Measurements from ENCODE around the gene PRKCA. TPM values are rescaled to one million over a fixed set of nuclear protein-coding genes. Genes with fewer than 3 reads are reported as not detected.
"Not testable (repeated sequence)": the region's sequence is repeated elsewhere in the genome, so short reads cannot be mapped to it uniquely, and the experiment has no call there.

Gene PRKCA
- total and polyA plus RNA-seq, 2 of the 13 experiments (the other 11 are each of a cell fraction or from before 2014, with no cell fraction given), result 18.5 to 21.5 TPM

GRCh38 chr17:66722341-66722740 is 419.9 kb downstream of the PRKCA start:
- H3K4me1 ChIP-seq (ENCODE audit: insufficient read depth, low read length), result no peaks in the 10 kb centered on the region
- 96% methylated on average over 2 of the region's 2 CpGs for WGBS (ENCODE audit: low lambda C conversion rate)
- no peak overlapping the region for H2AFZ ChIP-seq (ENCODE audit: low read length)
- FAIRE-seq (no peak), DNase-seq (ENCODE audit: low spot score) (no peak), ATAC-seq (no peak)
- H3K9ac ChIP-seq (ENCODE audit: insufficient read depth, low read depth, low read length), result no peak overlapping the region
- no peaks in the 10 kb centered on the region for H3K27me3 ChIP-seq (ENCODE audit: control insufficient read depth in 1 of 2, insufficient read depth in 2 of 2, low read length in 2 of 2)
- H3K36me3 ChIP-seq (replicated peaks in 1 of 2; ENCODE audit: control insufficient read depth in 1 of 2, insufficient read depth in 2 of 2, low read length in 2 of 2), result no peaks in the 10 kb centered on the region
- BruUV-seq (replicated peaks), result no TSS peak
- no peaks in the 10 kb centered on the region for H3K9me3 ChIP-seq (ENCODE audit: low read length)
- H3K79me2 ChIP-seq (ENCODE audit: insufficient read depth, low read length), result no peaks in the 10 kb centered on the region
- intact Hi-C loops (cut with micrococcal nuclease; ENCODE audit: unreplicated experiment) (no loop called here), in situ Hi-C loops (cut with HindIII; ENCODE audit: extremely low pct_ligation_motif_present, low pct_unique_long_range_greater_than_20kb) (no loop called here)
- H3K4me3 ChIP-seq (replicated peaks in 1 of 3; ENCODE audit: insufficient read depth in 1 of 3, low read depth in 2 of 3, low read length in 3 of 3), result no peak overlapping the region
- peak; percentile 19; the same call in 1 of the 2 replicates for TF ChIP-seq MNT (IDR thresholded peaks at IDR 0.05)
- TF ChIP-seq HMG20B (CRISPR knock-in tag; conservative IDR thresholded peaks at IDR 0.05), result no peak
- H3K27ac ChIP-seq (ENCODE audit: extremely low read length, insufficient read depth, low read length), result no peak overlapping the region
- POLR2A ChIA-PET, result no interaction called here
- CTCF ChIA-PET (ENCODE audit: low intra/inter-chr PET ratio, low total read pairs), result no interaction called here
- no peak overlapping the region for H3K4me2 ChIP-seq (ENCODE audit: low read depth, low read length)
- no peaks in the 10 kb centered on the region for H4K20me1 ChIP-seq (ENCODE audit: insufficient read depth, low read length)

DNA sequence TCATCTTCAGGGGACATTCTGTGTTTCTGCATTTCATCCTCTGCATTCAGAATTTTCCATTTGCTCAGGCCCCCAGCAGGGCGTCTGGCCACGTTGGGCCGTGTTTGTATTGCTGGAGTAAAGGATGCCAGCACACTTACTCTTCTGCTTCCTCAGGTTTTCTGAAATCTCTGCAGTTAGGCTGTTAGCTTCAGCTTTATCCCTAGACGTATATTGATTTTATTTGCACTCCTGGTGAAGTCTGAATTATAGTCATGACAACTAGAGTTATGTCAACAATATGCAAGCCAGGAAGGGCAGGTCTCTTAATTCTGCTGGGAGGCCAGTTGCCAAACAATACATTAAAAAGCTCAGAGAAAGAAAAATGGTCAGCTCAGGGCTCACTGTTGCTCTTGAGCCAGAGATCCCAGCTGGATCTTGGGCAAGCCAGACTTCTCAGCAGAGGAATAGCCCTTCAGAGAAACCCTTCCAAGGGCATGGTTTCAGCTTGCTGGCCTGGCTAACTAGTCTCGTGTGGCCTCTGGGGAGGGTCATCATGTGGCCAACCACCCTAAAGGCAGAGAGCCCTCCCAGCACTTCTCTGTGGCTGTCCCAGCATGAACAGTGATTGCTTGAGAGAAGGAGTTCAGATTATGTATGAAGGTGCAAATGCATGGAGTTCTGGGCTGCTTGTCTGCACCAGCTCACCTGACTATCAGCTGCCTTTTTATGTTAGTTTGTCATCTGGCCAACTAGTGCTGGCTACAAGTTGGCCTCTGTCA is 422.3 kb downstream of the PRKCA start:
- intact Hi-C loops (cut with micrococcal nuclease; ENCODE audit: unreplicated experiment), result loop anchor here (5.0 kb wide), 1 partner anchor 253 kb away; no protein-coding TSS in a partner anchor
- H3K27ac ChIP-seq (ENCODE audit: extremely low read length, insufficient read depth, low read length), result no peak overlapping the region

GRCh38 chr17:66725438-66725837 is 423.0 kb downstream of the PRKCA start:
- H3K36me3 ChIP-seq (replicated peaks in 1 of 2; ENCODE audit: control insufficient read depth in 1 of 2, insufficient read depth in 2 of 2, low read length in 2 of 2); POLR2A ChIA-PET; H3K9ac ChIP-seq (ENCODE audit: insufficient read depth, low read depth, low read length); H2AFZ ChIP-seq (ENCODE audit: low read length); FAIRE-seq; H3K27ac ChIP-seq (ENCODE audit: extremely low read length, insufficient read depth, low read length); H3K4me3 ChIP-seq (replicated peaks in 1 of 3; ENCODE audit: insufficient read depth in 1 of 3, low read depth in 2 of 3, low read length in 3 of 3); BruUV-seq (replicated peaks); in situ Hi-C loops (cut with HindIII; ENCODE audit: extremely low pct_ligation_motif_present, low pct_unique_long_range_greater_than_20kb); ATAC-seq; H3K27me3 ChIP-seq (ENCODE audit: control insufficient read depth in 1 of 2, insufficient read depth in 2 of 2, low read length in 2 of 2); DNase-seq (ENCODE audit: low spot score); H3K79me2 ChIP-seq (ENCODE audit: insufficient read depth, low read length); CTCF ChIA-PET (ENCODE audit: low intra/inter-chr PET ratio, low total read pairs); H3K4me1 ChIP-seq (ENCODE audit: insufficient read depth, low read length); H3K4me2 ChIP-seq (ENCODE audit: low read depth, low read length); H4K20me1 ChIP-seq (ENCODE audit: insufficient read depth, low read length); H3K9me3 ChIP-seq (ENCODE audit: low read length): not testable (repeated sequence)
- intact Hi-C loops (cut with micrococcal nuclease; ENCODE audit: unreplicated experiment), result loop anchor here (5.0 kb wide), 1 partner anchor 252 kb away; no protein-coding TSS in a partner anchor
- WGBS (ENCODE audit: low lambda C conversion rate), result 92% methylated on average over 4 of the region's 4 CpGs

More for the DNA sequence above, 422.3 kb downstream of the PRKCA start:
- H3K4me2 ChIP-seq (ENCODE audit: low read depth, low read length), result no peak overlapping the region
- no peaks in the 10 kb centered on the region for H3K4me1 ChIP-seq (ENCODE audit: insufficient read depth, low read length)
- no peak overlapping the region for H3K4me3 ChIP-seq (replicated peaks in 1 of 3; ENCODE audit: insufficient read depth in 1 of 3, low read depth in 2 of 3, low read length in 3 of 3)
- no peaks in the 10 kb centered on the region for H3K9me3 ChIP-seq (ENCODE audit: low read length)
- WGBS (ENCODE audit: low lambda C conversion rate), result 89% methylated on average over 4 of the region's 5 CpGs
- ATAC-seq (no peak), FAIRE-seq (no peak), DNase-seq (ENCODE audit: low spot score) (no peak)
- no peaks in the 10 kb centered on the region for H4K20me1 ChIP-seq (ENCODE audit: insufficient read depth, low read length)
- H3K27me3 ChIP-seq (ENCODE audit: control insufficient read depth in 1 of 2, insufficient read depth in 2 of 2, low read length in 2 of 2), result no peaks in the 10 kb centered on the region
- H2AFZ ChIP-seq (ENCODE audit: low read length), result no peak overlapping the region
- TF ChIP-seq RNF2 (conservative IDR thresholded peaks at IDR 0.05; ENCODE audit: low read depth) (no peak), PAF1 (CRISPR knock-in tag; IDR thresholded peaks at IDR 0.05) (no peak), HNF4A (CRISPR knock-in tag; IDR thresholded peaks at IDR 0.05) (no peak)
- TF ChIP-seq, protein P1, sequence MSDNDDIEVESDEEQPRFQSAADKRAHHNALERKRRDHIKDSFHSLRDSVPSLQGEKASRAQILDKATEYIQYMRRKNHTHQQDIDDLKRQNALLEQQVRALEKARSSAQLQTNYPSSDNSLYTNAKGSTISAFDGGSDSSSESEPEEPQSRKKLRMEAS (IDR thresholded peaks at IDR 0.05), result no peak
- no TSS peak for BruUV-seq (replicated peaks)
- no peak overlapping the region for H3K9ac ChIP-seq (ENCODE audit: insufficient read depth, low read depth, low read length)
- H3K36me3 ChIP-seq (replicated peaks in 1 of 2; ENCODE audit: control insufficient read depth in 1 of 2, insufficient read depth in 2 of 2, low read length in 2 of 2), result no peaks in the 10 kb centered on the region
- no peaks in the 10 kb centered on the region for H3K79me2 ChIP-seq (ENCODE audit: insufficient read depth, low read length)
- in situ Hi-C loops (cut with HindIII; ENCODE audit: extremely low pct_ligation_motif_present, low pct_unique_long_range_greater_than_20kb), result no loop called here
- ChIA-PET POLR2A (no interaction called here), CTCF (ENCODE audit: low intra/inter-chr PET ratio, low total read pairs) (no interaction called here)

Measured in HepG2 (cell line).